ENCODE results near the gene HESX1. TPM values are rescaled to one million over a fixed set of nuclear protein-coding genes. Genes with fewer than 3 reads are reported as not detected.
A peak's percentile ranks its signal among the peaks of the same experiment; 100 is the strongest.

HESX1 gene
- total and polyA plus RNA-seq, 9 of the 15 experiments (the other 6 are each of a cell fraction or from before 2014, with no cell fraction given): 0.16 to 1.2 (median 0.76) TPM

DNA sequence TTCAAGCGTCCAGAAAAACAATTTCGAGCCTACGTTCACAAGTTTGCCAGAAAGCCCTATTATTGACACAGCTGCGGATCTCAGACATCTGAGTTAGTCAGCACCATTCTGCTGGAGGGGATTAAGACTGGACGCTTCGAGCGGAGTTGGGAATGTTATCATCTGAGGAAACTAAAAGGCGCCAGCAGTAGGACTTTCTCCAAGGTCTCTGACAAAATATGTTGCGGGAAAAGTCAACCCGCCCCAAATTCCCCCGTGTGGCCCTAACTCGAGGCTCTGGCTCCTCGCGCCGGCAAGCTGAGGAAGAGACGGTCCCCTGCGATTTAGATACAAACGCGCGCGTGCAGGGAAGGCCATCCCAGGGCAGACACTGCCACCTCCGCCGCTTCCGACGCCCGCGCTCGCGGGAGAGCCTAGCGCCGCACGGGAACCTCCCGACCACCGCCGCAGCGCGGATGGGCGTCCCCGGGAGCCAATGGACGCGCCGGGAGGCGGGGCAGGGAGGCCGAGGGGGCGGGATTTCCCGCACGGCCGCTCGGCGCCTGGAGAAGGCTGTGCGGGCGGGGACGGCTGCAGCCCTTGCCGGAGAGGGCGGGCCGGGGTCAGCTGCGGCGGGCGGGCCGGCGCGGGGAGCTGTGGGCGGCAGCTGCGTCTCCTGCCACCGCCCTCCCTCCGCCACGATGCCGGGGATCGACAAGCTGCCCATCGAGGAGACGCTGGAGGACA is 27.6 kb upstream of the HESX1 start, which contains the start of gene APPL1 (continued):
- TF ChIP-seq, protein P1, sequence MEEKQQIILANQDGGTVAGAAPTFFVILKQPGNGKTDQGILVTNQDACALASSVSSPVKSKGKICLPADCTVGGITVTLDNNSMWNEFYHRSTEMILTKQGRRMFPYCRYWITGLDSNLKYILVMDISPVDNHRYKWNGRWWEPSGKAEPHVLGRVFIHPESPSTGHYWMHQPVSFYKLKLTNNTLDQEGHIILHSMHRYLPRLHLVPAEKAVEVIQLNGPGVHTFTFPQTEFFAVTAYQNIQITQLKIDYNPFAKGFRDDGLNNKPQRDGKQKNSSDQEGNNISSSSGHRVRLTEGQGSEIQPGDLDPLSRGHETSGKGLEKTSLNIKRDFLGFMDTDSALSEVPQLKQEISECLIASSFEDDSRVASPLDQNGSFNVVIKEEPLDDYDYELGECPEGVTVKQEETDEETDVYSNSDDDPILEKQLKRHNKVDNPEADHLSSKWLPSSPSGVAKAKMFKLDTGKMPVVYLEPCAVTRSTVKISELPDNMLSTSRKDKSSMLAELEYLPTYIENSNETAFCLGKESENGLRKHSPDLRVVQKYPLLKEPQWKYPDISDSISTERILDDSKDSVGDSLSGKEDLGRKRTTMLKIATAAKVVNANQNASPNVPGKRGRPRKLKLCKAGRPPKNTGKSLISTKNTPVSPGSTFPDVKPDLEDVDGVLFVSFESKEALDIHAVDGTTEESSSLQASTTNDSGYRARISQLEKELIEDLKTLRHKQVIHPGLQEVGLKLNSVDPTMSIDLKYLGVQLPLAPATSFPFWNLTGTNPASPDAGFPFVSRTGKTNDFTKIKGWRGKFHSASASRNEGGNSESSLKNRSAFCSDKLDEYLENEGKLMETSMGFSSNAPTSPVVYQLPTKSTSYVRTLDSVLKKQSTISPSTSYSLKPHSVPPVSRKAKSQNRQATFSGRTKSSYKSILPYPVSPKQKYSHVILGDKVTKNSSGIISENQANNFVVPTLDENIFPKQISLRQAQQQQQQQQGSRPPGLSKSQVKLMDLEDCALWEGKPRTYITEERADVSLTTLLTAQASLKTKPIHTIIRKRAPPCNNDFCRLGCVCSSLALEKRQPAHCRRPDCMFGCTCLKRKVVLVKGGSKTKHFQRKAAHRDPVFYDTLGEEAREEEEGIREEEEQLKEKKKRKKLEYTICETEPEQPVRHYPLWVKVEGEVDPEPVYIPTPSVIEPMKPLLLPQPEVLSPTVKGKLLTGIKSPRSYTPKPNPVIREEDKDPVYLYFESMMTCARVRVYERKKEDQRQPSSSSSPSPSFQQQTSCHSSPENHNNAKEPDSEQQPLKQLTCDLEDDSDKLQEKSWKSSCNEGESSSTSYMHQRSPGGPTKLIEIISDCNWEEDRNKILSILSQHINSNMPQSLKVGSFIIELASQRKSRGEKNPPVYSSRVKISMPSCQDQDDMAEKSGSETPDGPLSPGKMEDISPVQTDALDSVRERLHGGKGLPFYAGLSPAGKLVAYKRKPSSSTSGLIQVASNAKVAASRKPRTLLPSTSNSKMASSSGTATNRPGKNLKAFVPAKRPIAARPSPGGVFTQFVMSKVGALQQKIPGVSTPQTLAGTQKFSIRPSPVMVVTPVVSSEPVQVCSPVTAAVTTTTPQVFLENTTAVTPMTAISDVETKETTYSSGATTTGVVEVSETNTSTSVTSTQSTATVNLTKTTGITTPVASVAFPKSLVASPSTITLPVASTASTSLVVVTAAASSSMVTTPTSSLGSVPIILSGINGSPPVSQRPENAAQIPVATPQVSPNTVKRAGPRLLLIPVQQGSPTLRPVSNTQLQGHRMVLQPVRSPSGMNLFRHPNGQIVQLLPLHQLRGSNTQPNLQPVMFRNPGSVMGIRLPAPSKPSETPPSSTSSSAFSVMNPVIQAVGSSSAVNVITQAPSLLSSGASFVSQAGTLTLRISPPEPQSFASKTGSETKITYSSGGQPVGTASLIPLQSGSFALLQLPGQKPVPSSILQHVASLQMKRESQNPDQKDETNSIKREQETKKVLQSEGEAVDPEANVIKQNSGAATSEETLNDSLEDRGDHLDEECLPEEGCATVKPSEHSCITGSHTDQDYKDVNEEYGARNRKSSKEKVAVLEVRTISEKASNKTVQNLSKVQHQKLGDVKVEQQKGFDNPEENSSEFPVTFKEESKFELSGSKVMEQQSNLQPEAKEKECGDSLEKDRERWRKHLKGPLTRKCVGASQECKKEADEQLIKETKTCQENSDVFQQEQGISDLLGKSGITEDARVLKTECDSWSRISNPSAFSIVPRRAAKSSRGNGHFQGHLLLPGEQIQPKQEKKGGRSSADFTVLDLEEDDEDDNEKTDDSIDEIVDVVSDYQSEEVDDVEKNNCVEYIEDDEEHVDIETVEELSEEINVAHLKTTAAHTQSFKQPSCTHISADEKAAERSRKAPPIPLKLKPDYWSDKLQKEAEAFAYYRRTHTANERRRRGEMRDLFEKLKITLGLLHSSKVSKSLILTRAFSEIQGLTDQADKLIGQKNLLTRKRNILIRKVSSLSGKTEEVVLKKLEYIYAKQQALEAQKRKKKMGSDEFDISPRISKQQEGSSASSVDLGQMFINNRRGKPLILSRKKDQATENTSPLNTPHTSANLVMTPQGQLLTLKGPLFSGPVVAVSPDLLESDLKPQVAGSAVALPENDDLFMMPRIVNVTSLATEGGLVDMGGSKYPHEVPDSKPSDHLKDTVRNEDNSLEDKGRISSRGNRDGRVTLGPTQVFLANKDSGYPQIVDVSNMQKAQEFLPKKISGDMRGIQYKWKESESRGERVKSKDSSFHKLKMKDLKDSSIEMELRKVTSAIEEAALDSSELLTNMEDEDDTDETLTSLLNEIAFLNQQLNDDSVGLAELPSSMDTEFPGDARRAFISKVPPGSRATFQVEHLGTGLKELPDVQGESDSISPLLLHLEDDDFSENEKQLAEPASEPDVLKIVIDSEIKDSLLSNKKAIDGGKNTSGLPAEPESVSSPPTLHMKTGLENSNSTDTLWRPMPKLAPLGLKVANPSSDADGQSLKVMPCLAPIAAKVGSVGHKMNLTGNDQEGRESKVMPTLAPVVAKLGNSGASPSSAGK (IDR thresholded peaks at IDR 0.05): peak; percentile 94
